Neural cell (in vitro differentiated cells): Measurements from ENCODE around the gene LRRC74B. TPM values are rescaled to one million over a fixed set of nuclear protein-coding genes. Genes with fewer than 3 reads are reported as not detected.
"Not testable (repeated sequence)": the region's sequence is repeated elsewhere in the genome, so short reads cannot be mapped to it uniquely, and the experiment has no call there.

Experiments used
- H2AFZ ChIP-seq: fragments of 200-600, 300-800 bp; sonication (generic), shearing (Covaris generic); 2 replicates; pipeline ENCODE4 v1.6.0; 2014; ENCODE audit warnings: low read depth, mild to moderate bottlenecking, antibody characterized with exemption, low read length, moderate library complexity
- H3F3A ChIP-seq: fragments of 200-600 bp; shearing (Covaris generic); 2 replicates; pipeline ENCODE4 v1.6.1; 2016; ENCODE audit warnings: mild to moderate bottlenecking, moderate library complexity, mixed read lengths, antibody characterized with exemption, low read length; ENCODE audit not compliant: insufficient read depth, poor library complexity, severe bottlenecking
- H3K27ac ChIP-seq: fragments of 200-600, 300-800 bp; sonication (generic), shearing (Covaris generic); 2 replicates; pipeline ENCODE4 v1.5.1; 2014; ENCODE audit warnings: mild to moderate bottlenecking, low read length, moderate library complexity
- H3K27me3 ChIP-seq: fragments of 300-800, 200-600 bp; sonication (generic), shearing (Covaris generic); 2 replicates; pipeline ENCODE4 v1.6.0; 2014; ENCODE audit warnings: mild to moderate bottlenecking, low read depth, low read length, moderate library complexity; ENCODE audit not compliant: insufficient read depth
- H3K36me3 ChIP-seq: fragments of 300-800, 200-600 bp; sonication (generic), shearing (Covaris generic); 2 replicates; pipeline ENCODE4 v1.5.1; 2014; ENCODE audit warnings: mild to moderate bottlenecking, antibody characterized with exemption, low read length, moderate library complexity; ENCODE audit not compliant: insufficient read depth
- H3K4me2 ChIP-seq: fragments of 300-800, 200-600 bp; sonication (generic), shearing (Covaris generic); 2 replicates; pipeline ENCODE4 v1.6.0; 2014; ENCODE audit warnings: mild to moderate bottlenecking, low read length
- H3K4me3 ChIP-seq: fragments of 300-800, 200-600 bp; sonication (generic), shearing (Covaris generic); 2 replicates; pipeline ENCODE4 v1.5.1; 2014; ENCODE audit warnings: mild to moderate bottlenecking, low read length, moderate library complexity
- H3K79me2 ChIP-seq: fragments of 200-600 bp; shearing (Covaris generic); replicated peaks from 2 replicates; pipeline ENCODE4 v1.6.0; 2014; ENCODE audit warnings: mild to moderate bottlenecking, low read length, moderate library complexity; ENCODE audit not compliant: insufficient read depth
- H3K9ac ChIP-seq: fragments of 300-800, 200-600 bp; sonication (generic), shearing (Covaris generic); 2 replicates; pipeline ENCODE4 v1.6.1; 2016; ENCODE audit warnings: mild to moderate bottlenecking, low read length, mixed read lengths
- H3K9me2 ChIP-seq: fragments of 200-600 bp; shearing (Covaris generic); 2 replicates; pipeline ENCODE4 v1.6.1; 2016; ENCODE audit warnings: mild to moderate bottlenecking, low read length, mixed read lengths; ENCODE audit not compliant: insufficient read depth
- H3K9me3 ChIP-seq: fragments of 200-600, 300-800 bp; sonication (generic), shearing (Covaris generic); 2 replicates; pipeline ENCODE4 v1.6.1; 2016; ENCODE audit warnings: mild to moderate bottlenecking, mixed run types, low read length, moderate library complexity, mixed read lengths
- H4K20me1 ChIP-seq: fragments of 200-600 bp; shearing (Covaris generic); 2 replicates; pipeline ENCODE4 v1.6.1; 2016; ENCODE audit warnings: mild to moderate bottlenecking, mixed run types; ENCODE audit not compliant: insufficient read depth
- EP300 ChIP-seq: fragments of 450-650 bp; conservative IDR thresholded peaks from 2 replicates; pipeline ENCODE4 v1.6.1; 2014; ENCODE audit warnings: antibody characterized with exemption, mild to moderate bottlenecking, moderate library complexity; ENCODE audit not compliant: poor library complexity, severe bottlenecking
- EZH2 ChIP-seq: fragments of 200-600, 300-800 bp; shearing (Covaris generic), sonication (generic); IDR thresholded peaks from 2 replicates; pipeline ENCODE4 v1.6.1; 2014; ENCODE audit warnings: antibody characterized with exemption, low read length, borderline replicate concordance, mild to moderate bottlenecking; ENCODE audit not compliant: insufficient read depth, poor library complexity, severe bottlenecking
- MXI1 ChIP-seq: fragments of 450-650 bp; conservative IDR thresholded peaks from 2 replicates; pipeline ENCODE4 v1.6.1; 2014; ENCODE audit warnings: antibody characterized with exemption, mild to moderate bottlenecking; ENCODE audit not compliant: poor library complexity, severe bottlenecking
- POLR2AphosphoS5 ChIP-seq: IDR thresholded peaks from 2 replicates; pipeline ENCODE4 v1.6.1; 2012
- RAD21 ChIP-seq: fragments of 450-650 bp; conservative IDR thresholded peaks from 2 replicates; pipeline ENCODE4 v1.6.1; 2014; ENCODE audit warnings: antibody characterized with exemption, mild to moderate bottlenecking, moderate library complexity
- SMC3 ChIP-seq: fragments of 450-650 bp; conservative IDR thresholded peaks from 2 replicates; pipeline ENCODE4 v1.6.1; 2014; ENCODE audit warnings: antibody characterized with exemption, mild to moderate bottlenecking, moderate library complexity; ENCODE audit not compliant: poor library complexity
- TAF1 ChIP-seq: IDR thresholded peaks from 2 replicates; pipeline ENCODE4 v1.6.1; 2012; ENCODE audit warnings: low read depth
- polyA plus RNA-seq: library from polyadenylated mRNA; depleted of rRNA; stranded (reverse); fragments of >200 nt; gene quantifications from 2 replicates; pipeline ENCODE4 v1.2.3, GENCODE V29; 2014
- TF ChIP-seq, protein P1 (sequence below): IDR thresholded peaks from 2 replicates; pipeline ENCODE4 v1.6.1; 2012; ENCODE audit warnings: borderline replicate concordance
- TF ChIP-seq, protein P2 (sequence below): fragments of 450-650 bp; IDR thresholded peaks from 2 replicates; pipeline ENCODE4 v1.5.1; 2014; ENCODE audit warnings: antibody characterized with exemption, mild to moderate bottlenecking, moderate library complexity; ENCODE audit not compliant: poor library complexity, severe bottlenecking

The LRRC74B gene
- polyA plus RNA-seq, 1 donor from 2014 or later: not detected

DNA sequence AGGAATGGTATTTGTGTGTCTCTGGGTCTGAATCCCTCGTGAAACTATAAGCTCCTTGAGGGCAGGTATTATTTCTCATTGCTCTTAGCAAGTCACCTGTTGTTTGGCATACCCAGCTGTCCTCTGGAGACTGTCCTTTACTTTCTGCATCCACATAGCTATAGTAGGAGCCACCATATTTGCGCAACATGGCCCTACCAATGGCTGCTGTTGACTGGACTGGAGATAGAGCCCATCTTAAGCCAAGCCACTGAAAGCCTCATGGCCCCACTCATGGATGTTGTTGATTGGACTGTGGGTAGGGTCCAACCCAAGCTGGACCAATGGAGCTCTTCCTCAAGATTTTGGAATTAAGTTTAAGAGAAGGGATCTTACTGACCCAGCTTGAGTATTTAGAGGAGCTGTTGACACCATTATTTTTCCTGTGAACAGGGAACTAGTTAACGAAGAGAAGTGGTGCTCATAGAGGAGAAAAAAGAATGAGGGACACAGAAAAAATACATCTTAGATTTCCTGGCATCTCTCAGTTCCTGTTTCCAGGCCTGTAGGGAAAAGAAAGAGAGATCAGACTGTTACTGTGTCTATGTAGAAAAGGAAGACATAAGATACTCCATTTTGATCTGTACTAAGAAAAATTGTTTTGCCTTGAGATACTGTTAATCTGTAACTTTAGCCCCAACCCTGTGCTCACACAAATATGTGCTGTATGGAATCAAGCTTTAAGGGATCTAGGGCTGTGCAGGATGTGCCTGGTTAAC is 47.2 kb downstream of the LRRC74B start:
- no peak for TF ChIP-seq RAD21
- TF ChIP-seq POLR2AphosphoS5: no peak
- H3K4me2 ChIP-seq: no peak overlapping the region
- no peak overlapping the region for H3K4me3 ChIP-seq
- H3K27ac ChIP-seq: no peak overlapping the region
- no peaks in the 10 kb centered on the region for H3K79me2 ChIP-seq
- no peak overlapping the region for H3K9ac ChIP-seq
- H3K9me3 ChIP-seq: no peaks in the 10 kb centered on the region
- no peaks in the 10 kb centered on the region for H3F3A ChIP-seq
- no peaks in the 10 kb centered on the region for H3K36me3 ChIP-seq
- H3K9me2 ChIP-seq: no peaks in the 10 kb centered on the region
- no peaks in the 10 kb centered on the region for H3K27me3 ChIP-seq
- no peaks in the 10 kb centered on the region for H4K20me1 ChIP-seq
- no peak overlapping the region for H2AFZ ChIP-seq

DNA sequence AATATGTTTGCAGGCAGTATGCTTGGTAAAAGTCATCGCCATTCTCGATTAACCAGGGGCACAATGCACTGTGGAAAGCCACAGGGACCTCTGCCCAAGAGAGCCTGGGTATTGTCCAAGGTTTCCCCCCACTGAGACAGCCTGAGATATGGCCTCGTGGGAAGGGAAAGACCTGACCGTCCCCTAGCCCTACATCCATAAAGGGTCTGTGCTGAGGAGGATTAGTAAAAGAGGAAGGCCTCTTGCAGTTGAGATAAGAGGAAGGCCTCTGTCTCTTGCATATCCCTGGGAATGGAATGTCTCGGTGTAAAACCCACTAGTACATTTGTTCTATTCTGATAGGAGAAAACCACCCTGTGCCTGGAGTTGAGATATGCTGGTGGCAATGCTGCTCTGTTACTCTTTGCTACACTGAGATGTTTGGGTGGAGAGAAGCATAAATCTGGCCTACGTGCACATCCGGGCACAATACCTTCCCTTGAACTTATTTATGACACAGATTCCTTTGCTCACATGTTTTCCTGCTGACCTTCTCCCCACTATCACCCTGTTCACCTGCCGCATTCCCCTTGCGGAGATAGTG is 47.9 kb downstream of the LRRC74B start:
- H3K4me3 ChIP-seq, H3F3A ChIP-seq, H3K9me2 ChIP-seq, H4K20me1 ChIP-seq, H3K79me2 ChIP-seq, H3K9ac ChIP-seq, H3K9me3 ChIP-seq, H3K27ac ChIP-seq, H3K36me3 ChIP-seq, H3K4me2 ChIP-seq, H3K27me3 ChIP-seq, H2AFZ ChIP-seq: not testable (repeated sequence)

DNA sequence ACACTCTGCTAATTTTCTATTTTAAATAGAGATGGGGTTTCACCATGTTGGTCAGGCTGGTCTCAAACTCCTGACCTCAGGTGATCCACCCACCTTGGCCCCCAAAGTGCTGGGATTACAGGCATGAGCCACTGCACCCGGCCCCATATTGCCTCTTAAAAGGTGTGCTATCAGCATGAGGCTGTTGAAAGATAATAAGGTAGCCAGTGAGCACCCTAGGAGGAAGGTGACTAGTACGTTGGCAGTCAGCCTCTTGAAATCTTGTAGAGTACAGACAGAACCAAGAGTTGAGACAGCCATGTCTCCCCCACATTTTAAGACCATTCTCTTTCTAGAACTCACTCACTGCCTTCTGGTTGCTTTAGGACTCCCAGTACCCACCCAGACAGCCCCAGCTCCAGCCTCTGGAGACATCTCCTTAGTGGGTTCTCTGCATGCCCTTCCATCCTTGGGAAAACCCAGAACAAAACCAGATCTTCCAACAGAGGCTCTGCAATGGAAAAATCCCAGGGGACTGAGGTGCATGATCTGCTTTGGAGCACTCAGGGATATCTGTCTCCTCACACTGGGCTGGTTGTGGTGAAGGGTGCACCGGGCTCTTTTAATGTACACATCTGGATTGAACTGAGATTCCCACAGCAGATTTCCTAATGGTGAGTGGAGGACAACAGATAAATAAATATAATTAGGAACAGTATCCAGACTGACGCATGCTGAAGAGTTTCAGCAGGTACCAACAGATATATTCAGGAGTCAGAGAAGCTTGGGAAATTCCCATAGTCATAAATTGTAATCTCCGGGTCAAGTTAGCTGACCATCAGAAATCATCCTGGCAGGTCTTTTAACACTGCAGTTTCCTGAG is 49.4 kb downstream of the LRRC74B start:
- H3K27ac ChIP-seq: no peak overlapping the region
- no peaks in the 10 kb centered on the region for H3K9me2 ChIP-seq
- H2AFZ ChIP-seq: no peak overlapping the region
- H3F3A ChIP-seq: no peaks in the 10 kb centered on the region
- H3K27me3 ChIP-seq: no peaks in the 10 kb centered on the region
- no peak for TF ChIP-seq RAD21
- no peak for TF ChIP-seq EP300
- no peak for TF ChIP-seq POLR2AphosphoS5
- no peak for TF ChIP-seq SMC3
- no peak for TF ChIP-seq TAF1
- no peaks in the 10 kb centered on the region for H3K36me3 ChIP-seq
- H3K4me2 ChIP-seq: no peak overlapping the region
- H3K9ac ChIP-seq: no peak overlapping the region
- no peaks in the 10 kb centered on the region for H3K79me2 ChIP-seq
- H3K4me3 ChIP-seq: no peak overlapping the region
- H4K20me1 ChIP-seq: no peaks in the 10 kb centered on the region
- no peaks in the 10 kb centered on the region for H3K9me3 ChIP-seq

DNA sequence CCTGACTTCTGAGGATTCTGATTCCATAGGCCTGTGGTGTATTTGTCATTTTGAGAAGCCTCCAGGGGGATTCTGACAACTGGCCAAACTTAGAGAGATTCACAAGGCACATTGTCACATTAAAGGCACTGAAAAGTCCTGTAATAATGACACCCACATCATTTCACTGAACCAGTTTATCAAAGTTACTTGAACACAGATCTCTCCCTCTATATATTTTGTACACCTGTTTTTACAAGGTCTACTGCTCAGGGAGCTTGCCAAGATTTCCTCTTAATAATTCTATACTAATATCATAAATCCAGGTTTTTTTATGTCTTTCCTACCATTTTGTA is 50.0 kb downstream of the LRRC74B start:
- H3K9ac ChIP-seq: no peak overlapping the region
- H3F3A ChIP-seq: no peaks in the 10 kb centered on the region
- H3K27me3 ChIP-seq: no peaks in the 10 kb centered on the region
- H3K4me3 ChIP-seq: no peak overlapping the region
- H2AFZ ChIP-seq: no peak overlapping the region
- H3K36me3 ChIP-seq: no peaks in the 10 kb centered on the region
- no peak overlapping the region for H3K27ac ChIP-seq
- H3K79me2 ChIP-seq: no peaks in the 10 kb centered on the region
- H4K20me1 ChIP-seq: no peaks in the 10 kb centered on the region
- H3K4me2 ChIP-seq: no peak overlapping the region
- no peak for TF ChIP-seq EZH2
- TF ChIP-seq, protein P1, sequence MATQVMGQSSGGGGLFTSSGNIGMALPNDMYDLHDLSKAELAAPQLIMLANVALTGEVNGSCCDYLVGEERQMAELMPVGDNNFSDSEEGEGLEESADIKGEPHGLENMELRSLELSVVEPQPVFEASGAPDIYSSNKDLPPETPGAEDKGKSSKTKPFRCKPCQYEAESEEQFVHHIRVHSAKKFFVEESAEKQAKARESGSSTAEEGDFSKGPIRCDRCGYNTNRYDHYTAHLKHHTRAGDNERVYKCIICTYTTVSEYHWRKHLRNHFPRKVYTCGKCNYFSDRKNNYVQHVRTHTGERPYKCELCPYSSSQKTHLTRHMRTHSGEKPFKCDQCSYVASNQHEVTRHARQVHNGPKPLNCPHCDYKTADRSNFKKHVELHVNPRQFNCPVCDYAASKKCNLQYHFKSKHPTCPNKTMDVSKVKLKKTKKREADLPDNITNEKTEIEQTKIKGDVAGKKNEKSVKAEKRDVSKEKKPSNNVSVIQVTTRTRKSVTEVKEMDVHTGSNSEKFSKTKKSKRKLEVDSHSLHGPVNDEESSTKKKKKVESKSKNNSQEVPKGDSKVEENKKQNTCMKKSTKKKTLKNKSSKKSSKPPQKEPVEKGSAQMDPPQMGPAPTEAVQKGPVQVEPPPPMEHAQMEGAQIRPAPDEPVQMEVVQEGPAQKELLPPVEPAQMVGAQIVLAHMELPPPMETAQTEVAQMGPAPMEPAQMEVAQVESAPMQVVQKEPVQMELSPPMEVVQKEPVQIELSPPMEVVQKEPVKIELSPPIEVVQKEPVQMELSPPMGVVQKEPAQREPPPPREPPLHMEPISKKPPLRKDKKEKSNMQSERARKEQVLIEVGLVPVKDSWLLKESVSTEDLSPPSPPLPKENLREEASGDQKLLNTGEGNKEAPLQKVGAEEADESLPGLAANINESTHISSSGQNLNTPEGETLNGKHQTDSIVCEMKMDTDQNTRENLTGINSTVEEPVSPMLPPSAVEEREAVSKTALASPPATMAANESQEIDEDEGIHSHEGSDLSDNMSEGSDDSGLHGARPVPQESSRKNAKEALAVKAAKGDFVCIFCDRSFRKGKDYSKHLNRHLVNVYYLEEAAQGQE: no peak
- no peak for TF ChIP-seq POLR2AphosphoS5
- no peak for TF ChIP-seq EP300
- no peak for TF ChIP-seq SMC3
- no peak for TF ChIP-seq MXI1
- TF ChIP-seq, protein P2, sequence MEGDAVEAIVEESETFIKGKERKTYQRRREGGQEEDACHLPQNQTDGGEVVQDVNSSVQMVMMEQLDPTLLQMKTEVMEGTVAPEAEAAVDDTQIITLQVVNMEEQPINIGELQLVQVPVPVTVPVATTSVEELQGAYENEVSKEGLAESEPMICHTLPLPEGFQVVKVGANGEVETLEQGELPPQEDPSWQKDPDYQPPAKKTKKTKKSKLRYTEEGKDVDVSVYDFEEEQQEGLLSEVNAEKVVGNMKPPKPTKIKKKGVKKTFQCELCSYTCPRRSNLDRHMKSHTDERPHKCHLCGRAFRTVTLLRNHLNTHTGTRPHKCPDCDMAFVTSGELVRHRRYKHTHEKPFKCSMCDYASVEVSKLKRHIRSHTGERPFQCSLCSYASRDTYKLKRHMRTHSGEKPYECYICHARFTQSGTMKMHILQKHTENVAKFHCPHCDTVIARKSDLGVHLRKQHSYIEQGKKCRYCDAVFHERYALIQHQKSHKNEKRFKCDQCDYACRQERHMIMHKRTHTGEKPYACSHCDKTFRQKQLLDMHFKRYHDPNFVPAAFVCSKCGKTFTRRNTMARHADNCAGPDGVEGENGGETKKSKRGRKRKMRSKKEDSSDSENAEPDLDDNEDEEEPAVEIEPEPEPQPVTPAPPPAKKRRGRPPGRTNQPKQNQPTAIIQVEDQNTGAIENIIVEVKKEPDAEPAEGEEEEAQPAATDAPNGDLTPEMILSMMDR: no peak
- TF ChIP-seq RAD21: no peak
- TF ChIP-seq TAF1: no peak
- no peaks in the 10 kb centered on the region for H3K9me3 ChIP-seq
- H3K9me2 ChIP-seq: no peaks in the 10 kb centered on the region
